Loucy (cell line): Measurements from ENCODE around the gene CTDSP1.

Experiments
- CTCF ChIP-seq: fragments of 200-600 bp; sonication (generic); conservative IDR thresholded peaks from 2 replicates; pipeline ENCODE4 v1.5.1; 2014; ENCODE audit warnings: mild to moderate bottlenecking, antibody characterized with exemption, low read length
- EZH2phosphoT487 ChIP-seq: fragments of 200-600 bp; IDR thresholded peaks from 2 replicates; pipeline ENCODE4 v1.6.1; 2018; ENCODE audit warnings: antibody characterized with exemption, mild to moderate bottlenecking, moderate library complexity, borderline replicate concordance

- TF ChIP-seq CTCF = no peak
- no peak for TF ChIP-seq EZH2phosphoT487
Observed at GRCh38 chr2:218446547-218446946, 46.9 kb downstream of the CTDSP1 start.
